GM11168 (cell line): ENCODE data around the gene VWA8.
"Not testable (repeated sequence)": the region's sequence is repeated elsewhere in the genome, so short reads cannot be mapped to it uniquely, and the experiment has no call there.

Experiments
- in situ Hi-C: fragments of 300-500 bp; cut with MboI; formaldehyde crosslinking; loops from one replicate; pipeline ENCODE4 v1.12.0; 2022; ENCODE audit warnings: low sequenced_read_pairs; ENCODE audit not compliant: unreplicated experiment

Gene VWA8

DNA sequence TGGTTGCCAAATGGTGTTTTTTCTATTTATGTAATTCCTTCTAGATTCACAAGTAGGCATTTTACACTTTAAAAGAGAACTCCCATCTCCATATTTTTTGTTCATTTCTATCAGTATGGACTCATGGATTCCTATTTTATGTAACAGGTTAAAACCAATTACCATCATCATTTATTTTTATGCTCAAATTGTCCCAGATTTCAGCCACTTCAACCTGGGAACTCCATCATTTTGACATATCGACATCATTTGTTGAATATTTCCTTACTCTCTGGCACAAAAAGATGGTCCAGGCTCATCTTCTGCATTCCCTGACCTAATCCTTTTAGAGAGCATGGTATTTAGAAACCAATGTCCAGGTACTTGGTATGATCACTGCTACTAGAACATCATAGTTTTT lies 79.9 kb downstream of the VWA8 start:
- in situ Hi-C loops = no loop called here

DNA sequence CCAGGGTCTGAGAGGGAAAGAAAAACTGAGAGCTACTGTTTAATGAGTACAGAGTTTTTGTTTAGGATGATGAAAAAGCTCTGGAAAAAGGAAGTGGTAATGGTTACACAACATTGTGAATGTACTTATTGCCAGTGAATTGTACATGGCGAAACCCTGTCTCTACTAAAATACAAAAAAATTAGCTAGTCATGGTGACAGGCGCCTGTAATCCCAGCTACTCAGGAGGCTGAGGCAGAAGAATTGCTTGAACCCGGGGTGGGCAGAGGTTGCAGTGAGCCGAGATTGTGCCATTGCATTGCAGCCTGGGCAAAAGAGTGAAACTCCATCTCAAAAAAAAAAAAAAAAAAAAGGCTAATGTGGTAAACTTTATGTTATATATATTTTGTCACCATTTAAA lies 96.3 kb downstream of the VWA8 start:
- in situ Hi-C loops = no loop called here

DNA sequence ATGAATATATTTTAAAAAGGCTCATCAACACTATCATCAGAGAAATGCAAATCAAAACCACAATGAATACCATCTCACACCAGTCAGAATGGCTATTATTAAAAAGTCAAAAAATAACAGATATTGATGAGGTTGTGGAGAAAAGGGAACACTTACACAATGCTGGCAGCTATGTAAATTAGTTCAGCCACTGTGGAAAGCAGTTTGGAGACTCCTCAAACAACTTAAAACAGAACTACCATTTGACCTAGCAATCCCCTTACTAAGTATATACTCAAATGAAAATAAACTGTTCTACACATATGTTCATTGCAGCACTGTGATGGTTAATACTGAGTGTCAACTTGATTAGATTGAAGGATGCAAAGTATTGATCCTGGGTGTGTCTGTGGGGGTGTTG lies 98.2 kb downstream of the VWA8 start:
- in situ Hi-C loops = not testable (repeated sequence)

DNA sequence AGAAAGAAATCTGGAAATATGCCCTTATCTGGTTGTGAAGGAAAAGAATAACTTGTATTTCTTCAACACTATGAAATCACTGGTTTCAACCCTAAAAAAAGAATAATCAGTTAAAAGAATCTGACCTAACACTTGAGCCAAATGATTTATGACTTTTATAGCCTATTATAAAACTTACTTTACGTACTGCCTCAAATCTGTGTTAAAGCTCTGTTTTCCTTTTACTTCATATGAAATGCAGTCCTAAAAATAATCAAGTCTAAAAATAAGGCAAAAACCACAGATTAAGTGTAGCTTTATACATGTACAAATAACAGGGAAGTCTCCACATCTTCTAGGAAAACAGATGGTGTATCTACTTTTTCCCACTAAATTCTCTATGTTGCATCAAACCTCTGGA lies 101.3 kb downstream of the VWA8 start:
- in situ Hi-C loops = no loop called here

DNA sequence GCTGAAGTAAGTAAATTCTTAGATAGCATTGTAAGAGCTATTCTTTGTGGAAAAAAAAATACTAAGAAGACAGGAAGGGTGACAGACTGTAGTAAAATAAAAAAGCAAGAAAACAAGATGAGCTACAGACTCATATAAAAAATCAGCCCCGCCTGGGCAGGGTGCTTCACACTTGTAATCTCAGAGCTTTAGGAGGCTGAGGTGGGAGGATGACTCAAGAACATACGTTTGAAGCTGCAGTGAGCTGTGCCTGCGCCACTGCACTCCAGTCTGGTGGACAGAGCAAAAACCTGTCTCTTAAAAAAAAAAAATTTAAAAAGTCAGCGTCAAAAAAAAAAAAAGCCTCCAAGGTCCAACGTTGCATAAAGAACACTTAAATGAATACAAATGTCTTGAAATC lies 102.1 kb downstream of the VWA8 start:
- in situ Hi-C loops = no loop called here

DNA sequence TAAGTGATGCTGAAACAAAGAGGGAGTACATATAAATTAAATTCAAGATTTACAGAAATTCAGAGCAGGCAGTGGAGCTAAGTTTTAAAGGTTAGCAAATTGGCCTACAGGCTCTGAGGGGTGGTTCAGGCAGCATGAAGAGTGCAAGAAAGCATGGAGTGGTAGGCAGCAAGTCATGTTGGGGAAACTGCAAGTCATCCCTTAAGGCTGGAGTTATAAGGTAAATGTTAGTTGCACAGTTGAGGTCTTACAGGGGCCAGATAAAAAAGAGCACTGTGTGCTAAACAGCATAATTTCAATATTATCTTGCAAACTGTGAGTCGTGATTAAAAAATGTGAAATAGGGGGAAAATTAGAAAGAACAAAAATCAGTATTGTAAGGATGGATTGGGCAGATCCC lies 106.2 kb downstream of the VWA8 start:
- in situ Hi-C loops = no loop called here

DNA sequence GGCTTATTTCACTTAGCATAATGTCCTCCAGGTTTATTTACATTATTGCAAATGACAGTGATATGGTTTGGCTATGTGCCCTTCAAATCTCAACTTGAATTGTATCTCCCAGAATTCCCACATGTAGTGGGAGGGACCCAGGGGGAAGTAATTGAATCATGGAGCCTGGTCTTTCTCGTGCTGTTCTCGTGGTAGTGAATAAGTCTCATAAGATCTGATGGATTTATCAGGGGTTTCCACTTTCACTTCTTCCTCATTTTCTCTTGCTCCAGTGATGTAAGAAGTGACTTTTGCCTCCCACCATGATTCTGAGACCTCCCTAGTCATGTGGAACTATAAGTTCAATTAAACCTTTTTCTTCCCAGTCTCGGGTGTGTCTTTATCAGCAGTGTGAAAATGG lies 109.6 kb downstream of the VWA8 start:
- in situ Hi-C loops = no loop called here

DNA sequence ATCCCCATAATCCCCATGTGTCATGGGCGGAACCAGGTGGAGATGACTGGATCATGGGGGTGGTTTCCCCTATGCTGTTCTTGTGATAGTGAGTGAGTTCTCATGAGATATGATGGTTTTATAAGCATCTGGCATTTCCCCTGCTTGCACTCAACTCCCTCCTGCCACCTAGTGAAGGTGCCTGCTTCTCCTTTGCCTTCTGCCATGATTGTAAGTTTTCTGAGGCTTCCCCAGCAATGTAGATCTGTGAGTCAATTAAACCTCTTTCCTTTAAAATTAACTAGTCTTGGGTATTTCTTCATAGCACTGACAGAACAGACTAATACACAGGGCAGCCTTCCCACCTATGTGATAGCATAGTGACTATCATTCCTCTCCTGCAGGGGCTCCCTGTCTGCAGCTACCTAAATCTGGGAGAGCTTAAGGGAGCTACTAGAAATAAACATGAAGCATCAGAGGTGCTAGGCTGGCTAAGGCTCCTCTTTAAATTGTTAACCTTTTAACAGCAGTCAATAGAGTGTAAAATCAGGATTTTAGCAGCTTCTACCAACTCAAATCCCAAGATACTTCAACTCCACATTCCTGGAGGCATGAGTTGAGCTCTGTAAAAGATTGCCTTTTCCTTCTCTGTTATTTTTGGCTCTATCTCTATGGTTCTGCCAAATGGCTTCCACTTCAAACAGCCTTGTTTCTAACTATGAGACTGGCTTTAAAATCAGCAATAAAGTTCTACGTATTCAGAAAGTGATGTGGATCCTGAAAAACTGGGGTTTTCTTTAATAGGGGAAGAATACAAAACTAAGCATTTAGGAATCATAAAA lies 112.3 kb downstream of the VWA8 start:
- in situ Hi-C loops = no loop called here

DNA sequence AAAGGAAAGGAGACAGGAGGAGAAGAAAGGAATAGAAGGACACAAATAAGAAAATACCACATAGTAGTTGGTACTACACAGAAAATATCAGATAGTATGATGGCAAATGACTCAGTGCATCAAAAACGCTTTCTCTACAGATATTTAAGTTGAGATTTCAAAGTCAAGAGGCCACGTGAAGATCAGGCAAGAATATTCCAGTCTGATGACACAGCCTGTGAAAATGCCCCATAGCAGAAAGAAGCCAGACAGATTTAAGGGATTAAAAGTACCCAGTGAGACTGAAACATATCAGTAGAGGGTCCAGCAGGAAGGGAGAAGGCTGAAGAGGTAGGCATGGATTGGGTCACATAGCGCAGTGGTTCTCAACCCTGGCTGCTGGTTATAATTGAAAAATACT lies 113.7 kb downstream of the VWA8 start:
- in situ Hi-C loops = no loop called here

DNA sequence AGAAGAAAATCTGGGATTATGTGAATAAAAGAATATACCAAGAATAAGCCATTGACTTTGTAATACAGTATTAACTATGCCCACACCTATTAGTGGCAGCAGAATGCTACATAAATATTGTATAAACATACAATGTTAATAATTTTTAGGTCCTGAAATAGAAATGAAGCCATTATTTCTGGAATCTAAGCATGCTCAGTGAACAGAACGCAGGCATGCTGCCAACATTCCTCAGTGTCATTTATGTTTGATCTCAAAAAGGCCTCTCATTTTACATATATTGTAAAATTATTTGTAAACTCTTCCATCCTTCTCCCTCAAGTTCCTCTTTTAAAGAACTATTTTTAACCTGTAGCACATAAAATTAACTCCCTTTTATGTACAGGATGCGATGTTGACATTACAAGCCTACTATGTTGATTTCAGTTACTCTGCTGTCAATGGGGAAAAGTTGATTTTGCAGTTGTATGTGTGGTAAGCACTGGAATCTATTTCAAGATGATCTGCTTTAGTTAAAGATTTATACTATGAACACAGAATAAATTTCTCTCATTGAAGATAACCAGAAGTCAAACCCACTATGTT lies 118.8 kb downstream of the VWA8 start:
- in situ Hi-C loops = no loop called here

DNA sequence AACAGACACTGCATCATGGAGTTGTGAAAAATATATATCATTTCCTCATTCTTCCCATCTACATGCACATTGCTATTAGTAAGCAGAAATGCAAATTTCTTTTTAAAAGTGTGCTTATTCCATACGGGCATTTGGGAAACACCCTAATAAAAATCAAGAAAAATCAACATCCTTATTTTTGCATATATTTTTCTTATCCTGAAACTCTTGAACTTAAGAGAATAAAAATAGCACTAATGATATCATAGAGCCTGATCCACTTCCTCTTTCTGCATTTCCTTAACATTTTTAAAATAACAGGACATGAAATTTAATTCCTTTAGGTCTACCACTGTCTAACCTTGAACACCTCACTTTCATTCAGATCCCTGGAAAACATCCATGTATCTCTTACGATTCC lies 123.3 kb downstream of the VWA8 start:
- in situ Hi-C loops = no loop called here

DNA sequence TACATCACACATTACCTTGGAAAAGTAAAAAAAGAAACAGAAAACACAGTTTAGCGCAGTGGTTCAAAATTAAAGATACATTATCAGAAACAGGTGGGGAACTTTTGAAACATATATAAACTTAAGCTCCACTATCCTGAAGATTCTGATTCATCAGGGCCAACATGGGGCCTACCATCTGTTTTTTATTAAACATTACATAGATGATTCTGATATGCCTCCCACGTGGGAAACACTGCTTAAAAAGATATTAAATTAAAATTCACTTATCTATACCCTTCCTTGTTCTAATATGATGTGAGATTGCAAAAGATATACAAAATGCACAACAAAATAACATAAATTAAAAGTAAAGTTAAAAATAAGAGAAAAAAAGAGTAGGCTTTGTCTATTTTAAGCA lies 125.0 kb downstream of the VWA8 start:
- in situ Hi-C loops = no loop called here

DNA sequence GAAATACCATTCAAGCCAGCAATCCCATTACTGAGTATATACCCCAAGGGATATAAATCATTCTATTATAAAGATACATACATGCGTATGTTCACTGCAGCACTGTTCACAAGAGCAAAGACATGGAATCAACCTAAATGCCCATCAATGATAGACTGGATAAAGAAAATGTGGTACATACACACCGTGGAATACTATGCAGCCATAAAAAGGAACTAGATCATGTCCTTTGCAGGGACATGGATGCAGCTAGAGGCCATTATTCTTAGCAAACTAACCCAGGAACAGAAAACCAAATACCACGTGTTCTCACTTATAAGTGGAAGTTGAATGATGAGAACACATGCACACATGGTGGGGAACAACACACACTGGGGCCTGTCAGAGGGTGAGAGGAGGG lies 126.2 kb downstream of the VWA8 start:
- in situ Hi-C loops = not testable (repeated sequence)

DNA sequence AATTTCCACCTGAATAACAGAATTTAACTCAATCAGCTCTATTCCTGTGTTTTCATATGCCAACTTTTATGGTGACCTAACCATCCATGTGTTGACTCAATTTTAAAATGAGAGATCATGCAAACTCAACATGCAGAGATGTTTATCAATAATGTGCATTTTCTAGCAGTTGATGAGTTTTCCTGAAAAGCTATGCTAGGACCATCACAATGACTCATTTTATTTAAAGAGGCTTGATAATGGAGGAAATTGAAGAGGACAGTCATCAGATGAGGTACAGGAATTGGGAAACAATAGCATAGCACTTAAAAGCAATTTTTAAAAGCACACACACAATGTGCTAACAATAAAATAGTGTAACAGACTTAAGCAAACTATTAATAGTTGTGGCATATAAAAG lies 127.1 kb downstream of the VWA8 start:
- in situ Hi-C loops = no loop called here

DNA sequence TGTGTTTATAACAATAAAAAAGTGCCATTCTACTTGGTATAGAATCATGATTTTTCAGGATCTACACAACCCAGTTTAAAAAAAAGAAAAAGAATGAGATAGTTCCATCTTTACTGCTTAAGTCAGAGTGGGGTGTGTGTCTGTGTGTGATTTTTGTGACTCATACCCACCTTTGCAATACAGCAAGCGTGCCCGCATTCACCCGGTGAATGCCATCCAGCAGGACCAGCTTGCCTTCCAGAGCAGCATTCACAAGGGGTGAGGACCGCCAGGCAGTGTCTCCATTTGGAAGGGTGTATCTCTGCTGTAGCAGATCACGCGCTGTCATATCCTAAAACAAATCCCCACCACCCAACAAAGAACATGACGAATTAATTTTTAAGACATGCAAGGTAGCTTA lies 127.7 kb downstream of the VWA8 start:
- in situ Hi-C loops = no loop called here

DNA sequence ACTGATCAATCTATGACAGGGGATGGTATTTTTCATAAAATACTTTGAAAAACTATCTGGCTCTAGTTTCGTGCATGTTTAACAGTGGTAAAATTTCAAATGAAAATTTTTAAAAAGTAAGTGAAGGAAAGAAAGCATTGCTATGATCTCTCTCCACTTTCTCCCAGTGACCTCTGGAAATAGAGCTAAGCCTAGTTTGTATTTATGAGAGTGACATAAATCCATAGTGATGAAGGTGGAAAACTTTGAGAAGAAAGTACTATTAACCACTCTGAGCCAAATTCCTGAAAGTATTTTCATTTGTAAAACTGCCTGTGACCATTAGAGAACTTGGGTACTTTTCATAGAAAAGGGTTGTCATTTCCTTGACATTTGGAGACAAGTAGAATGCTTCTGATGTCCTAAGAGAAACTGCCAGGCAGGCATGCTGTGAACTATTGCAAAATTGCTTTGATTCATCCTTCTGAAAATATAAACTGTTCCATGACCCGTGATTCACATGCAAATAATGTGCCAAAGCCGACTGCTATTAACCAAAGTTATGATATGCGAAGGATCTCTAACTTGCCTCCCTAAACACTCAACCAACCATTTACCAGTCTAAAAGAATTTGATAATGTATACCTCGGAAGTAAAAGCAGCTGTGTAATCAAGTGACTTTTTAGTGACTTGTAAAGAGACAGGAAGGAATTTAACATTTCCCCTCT lies 133.2 kb downstream of the VWA8 start:
- in situ Hi-C loops = no loop called here

DNA sequence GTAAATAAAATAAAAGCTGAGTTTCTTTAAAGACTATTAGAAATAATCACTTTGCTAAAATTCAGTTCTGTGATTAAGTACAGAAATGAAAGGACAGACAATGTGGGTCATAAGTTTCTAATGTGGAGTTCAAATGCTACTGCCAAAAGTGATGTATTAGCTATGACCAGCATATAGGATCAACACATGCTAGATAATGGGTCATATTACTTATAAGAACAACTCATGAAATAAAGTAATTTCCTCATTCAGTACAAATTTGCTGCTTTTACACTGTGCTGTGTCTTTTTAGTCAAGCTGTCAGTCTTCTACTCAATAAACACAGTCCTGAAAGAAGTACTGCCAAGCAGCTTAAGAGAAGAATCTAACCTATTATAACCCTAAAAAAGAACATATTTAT lies 135.2 kb downstream of the VWA8 start:
- in situ Hi-C loops = no loop called here

DNA sequence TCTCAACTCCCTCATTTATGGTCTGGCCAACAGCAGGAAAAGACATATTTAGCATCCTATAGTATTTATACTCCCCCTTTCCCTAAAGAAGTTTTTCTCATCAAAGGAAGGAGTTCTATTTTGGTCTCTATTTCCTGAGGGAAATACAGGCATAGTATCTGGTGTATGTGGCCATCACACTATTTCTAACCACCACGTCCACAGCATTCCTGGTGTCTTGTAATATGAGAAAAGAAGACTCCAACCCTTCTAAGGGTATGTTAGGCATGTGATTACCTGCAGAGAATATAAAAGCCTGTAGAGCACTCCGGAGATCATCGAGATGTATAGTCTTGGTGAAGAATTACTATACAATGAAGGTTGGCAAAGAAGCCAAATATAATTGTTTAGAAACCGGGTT lies 137.4 kb downstream of the VWA8 start:
- in situ Hi-C loops = no loop called here

DNA sequence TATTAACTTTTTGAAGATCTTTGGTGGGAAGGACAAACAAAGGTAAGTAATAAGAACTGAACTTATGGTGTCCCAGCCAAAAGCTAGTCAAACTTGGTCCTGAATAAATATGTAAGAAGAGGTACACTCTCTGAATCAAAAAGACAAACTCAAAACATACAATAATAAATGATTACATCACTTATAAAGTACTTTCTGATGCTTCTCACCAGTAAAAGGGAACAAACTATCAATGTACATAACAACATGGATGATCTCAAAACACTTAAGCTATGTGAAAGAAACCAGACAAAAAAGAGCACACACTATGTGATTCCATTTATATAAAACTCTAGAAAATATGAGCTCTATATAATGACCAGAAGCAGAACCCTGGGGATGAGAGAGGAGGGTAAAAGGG lies 138.3 kb downstream of the VWA8 start:
- in situ Hi-C loops = no loop called here

DNA sequence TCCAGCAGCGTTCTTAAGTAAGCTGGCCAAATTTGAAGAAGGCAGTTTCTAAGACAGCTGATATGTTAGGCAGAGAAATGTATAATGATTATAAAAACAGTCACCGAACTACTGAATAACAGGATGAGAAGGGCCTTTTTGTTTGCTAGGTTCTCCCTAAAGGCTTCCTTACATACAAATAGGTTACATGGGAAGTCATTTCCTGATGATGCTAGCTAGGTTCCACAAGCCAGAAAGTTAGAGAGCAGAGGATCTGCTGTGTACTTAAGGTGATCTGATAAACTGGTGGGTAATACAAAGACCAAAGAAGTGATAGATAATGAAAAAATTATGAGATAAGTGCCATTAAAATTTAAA lies 139.7 kb downstream of the VWA8 start:
- in situ Hi-C loops = no loop called here

DNA sequence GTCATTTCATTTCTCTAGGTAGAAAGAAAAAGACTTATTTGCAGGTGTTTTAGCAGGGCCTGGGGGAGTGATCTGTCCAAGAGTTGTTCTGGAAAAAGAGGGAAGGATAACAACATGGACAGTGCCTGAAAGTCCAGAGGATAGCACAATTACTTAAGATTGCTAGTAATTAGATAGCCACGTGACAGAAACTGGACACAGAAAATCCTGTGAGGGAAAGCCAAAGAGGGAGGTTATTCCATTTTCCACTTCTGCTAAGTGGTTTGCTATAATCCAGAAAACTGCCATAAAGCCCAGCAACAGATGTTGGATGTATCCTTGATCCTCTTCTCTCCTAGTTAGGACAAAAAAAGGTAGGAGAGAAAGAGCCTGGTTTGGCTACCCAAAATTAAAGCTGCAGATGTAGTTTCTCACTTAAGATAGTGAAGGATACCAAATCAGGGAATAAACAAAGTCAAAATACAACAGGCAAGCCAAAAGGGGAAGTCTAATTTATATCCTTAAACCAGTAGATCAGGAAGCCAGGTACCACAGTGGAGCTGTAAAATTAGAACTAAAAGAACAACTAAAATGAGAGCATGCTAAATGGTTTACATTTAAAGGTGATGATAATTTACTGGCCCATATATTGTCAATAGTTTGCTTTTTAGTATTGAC lies 140.2 kb downstream of the VWA8 start:
- in situ Hi-C loops = no loop called here
